Left ventricle myocardium inferior (tissue), 1 donor: ENCODE results near the gene CKLF. TPM values are rescaled to one million over a fixed set of nuclear protein-coding genes. Genes with fewer than 3 reads are reported as not detected.

Source experiments
- DNase-seq: peaks from one replicate; pipeline ENCODE4 v3.0.0-alpha.2; 2020
- H3K27ac ChIP-seq: fragments of 200-600 bp; replicated peaks from 2 replicates; pipeline ENCODE4 v1.8.0; 2021
- H3K27me3 ChIP-seq: fragments of 200-600 bp; 2 replicates; pipeline ENCODE4 v1.8.0; 2021; ENCODE audit warnings: low read depth
- H3K36me3 ChIP-seq: fragments of 200-600 bp; 2 replicates; pipeline ENCODE4 v1.8.0; 2021
- H3K4me1 ChIP-seq: fragments of 200-600 bp; 2 replicates; pipeline ENCODE4 v1.8.0; 2021
- H3K4me3 ChIP-seq: fragments of 200-600 bp; 2 replicates; pipeline ENCODE4 v1.8.0; 2021; ENCODE audit warnings: mild to moderate bottlenecking, moderate library complexity
- H3K9me3 ChIP-seq: fragments of 200-600 bp; replicated peaks from 2 replicates; pipeline ENCODE4 v1.8.0; 2021
- CTCF ChIP-seq: fragments of 200-600 bp; IDR thresholded peaks from 2 replicates; pipeline ENCODE4 v1.8.0; 2021; ENCODE audit warnings: antibody characterized with exemption, mild to moderate bottlenecking, borderline replicate concordance
- intact Hi-C: fragments of 100-400 bp; cut with micrococcal nuclease; formaldehyde crosslinking; loops from one replicate; pipeline ENCODE4 v1.11.0; 2022
- total RNA-seq: library from RNA; stranded (reverse); fragmentation: NEBNext Ultra II Directional; extraction: Animal tissue kit (Norgen Biotek cat#: 25700); gene quantifications from one replicate; pipeline ENCODE4 v1.2.1, GENCODE V29; 2021
- donor health status: DM: no; HTN: yes; CAD: no; lungs with severe emphysema.

Gene CKLF
- total RNA-seq, 1 donor from 2014 or later, result 7.8 TPM

- peak; percentile 97 for DNase-seq
- H3K9me3 ChIP-seq, result no peaks in the 10 kb centered on the region
- peaks cover 12% of the 10 kb centered on the region for H3K36me3 ChIP-seq
- no peaks in the 10 kb centered on the region for H3K27me3 ChIP-seq
- intact Hi-C loops, result no loop called here
- peak overlapping the region; percentile 56 for H3K4me3 ChIP-seq
- no peak for TF ChIP-seq CTCF
- peak overlapping the region; percentile 99 for H3K27ac ChIP-seq
- H3K4me1 ChIP-seq, result peaks cover 84% of the 10 kb centered on the region
These were observed 35.4 kb upstream of the CKLF start for GRCh38 chr16:66516808-66517585.

GRCh38 chr16:66517586-66518263 lies 34.7 kb upstream of the CKLF start:
- no peaks in the 10 kb centered on the region for H3K27me3 ChIP-seq
- H3K4me3 ChIP-seq, result peak overlapping the region; percentile 56
- H3K36me3 ChIP-seq, result peaks cover 12% of the 10 kb centered on the region
- no peak for TF ChIP-seq CTCF
- peak overlapping the region; percentile 99 for H3K27ac ChIP-seq
- peak; percentile 50 for DNase-seq
- intact Hi-C loops, result no loop called here
- H3K9me3 ChIP-seq, result no peaks in the 10 kb centered on the region
- H3K4me1 ChIP-seq, result peaks cover 84% of the 10 kb centered on the region

DNA sequence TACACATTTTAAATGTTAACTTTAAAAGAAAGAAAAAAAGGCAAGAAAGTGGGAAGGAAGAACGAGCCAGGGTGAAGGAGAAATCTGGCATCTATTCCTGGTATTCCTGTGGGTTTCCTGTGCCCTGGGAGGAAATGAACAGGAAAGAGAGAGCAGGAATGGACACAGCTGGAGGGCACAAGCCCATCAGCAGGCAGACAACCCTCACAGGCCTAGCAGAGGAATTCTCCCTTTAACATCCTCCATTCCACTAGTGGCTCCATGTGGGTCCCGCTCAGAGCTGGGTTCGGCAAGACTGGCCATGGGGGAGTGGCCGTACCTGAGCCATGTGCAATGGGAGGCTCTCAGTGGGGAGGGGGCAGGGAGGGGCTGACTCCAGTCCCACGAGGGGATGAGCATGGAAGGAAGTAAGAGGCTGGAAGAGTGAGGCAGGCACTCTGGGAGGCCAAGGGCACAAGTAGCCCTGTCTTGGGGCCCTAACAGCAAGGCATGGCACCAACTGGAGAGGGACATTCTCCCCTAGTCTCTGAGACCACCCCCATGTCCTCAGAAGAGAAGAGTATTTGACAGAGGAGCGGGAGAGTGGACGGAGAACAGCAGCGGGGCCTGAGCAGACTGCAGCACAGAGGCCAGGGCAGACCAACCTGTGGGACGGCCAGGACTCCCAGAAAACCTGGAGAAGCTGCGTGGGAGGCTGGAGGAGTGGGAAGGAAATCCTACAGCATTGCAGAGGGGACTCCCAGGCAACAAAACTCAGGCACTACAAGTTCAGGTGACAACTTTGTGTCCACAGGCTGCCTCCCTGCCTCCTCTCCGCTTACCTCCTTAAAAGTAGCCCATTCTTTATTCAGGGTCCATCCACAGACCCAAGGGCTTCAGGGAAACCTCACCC lies 32.6 kb upstream of the CKLF start:
- Histone ChIP-seq H3K36me3 (peaks cover 3% of the 10 kb centered on the region), H3K4me3 (no peak overlapping the region), H3K4me1 (peaks cover 95% of the 10 kb centered on the region), H3K9me3 (no peaks in the 10 kb centered on the region), H3K27me3 (no peaks in the 10 kb centered on the region), H3K27ac (peak overlapping the region; percentile 99)
- intact Hi-C loops, result no loop called here
- TF ChIP-seq CTCF, result no peak
- no peak for DNase-seq

- Histone ChIP-seq H3K36me3 (peaks cover 8% of the 10 kb centered on the region), H3K9me3 (no peaks in the 10 kb centered on the region), H3K4me3 (no peak overlapping the region), H3K27ac (peak overlapping the region; percentile 99), H3K4me1 (peaks cover 96% of the 10 kb centered on the region), H3K27me3 (no peaks in the 10 kb centered on the region)
- peak; percentile 59 for DNase-seq
- TF ChIP-seq CTCF, result no peak
- intact Hi-C loops, result no loop called here
These were observed 31.8 kb upstream of the CKLF start for GRCh38 chr16:66520406-66521170.
